ENCODE results near the gene IBSP. TPM values are rescaled to one million over a fixed set of nuclear protein-coding genes. Genes with fewer than 3 reads are reported as not detected.

Gene IBSP
- total and polyA plus RNA-seq, 9 of the 15 experiments (the other 6 are each of a cell fraction or from before 2014, with no cell fraction given), result not detected

DNA sequence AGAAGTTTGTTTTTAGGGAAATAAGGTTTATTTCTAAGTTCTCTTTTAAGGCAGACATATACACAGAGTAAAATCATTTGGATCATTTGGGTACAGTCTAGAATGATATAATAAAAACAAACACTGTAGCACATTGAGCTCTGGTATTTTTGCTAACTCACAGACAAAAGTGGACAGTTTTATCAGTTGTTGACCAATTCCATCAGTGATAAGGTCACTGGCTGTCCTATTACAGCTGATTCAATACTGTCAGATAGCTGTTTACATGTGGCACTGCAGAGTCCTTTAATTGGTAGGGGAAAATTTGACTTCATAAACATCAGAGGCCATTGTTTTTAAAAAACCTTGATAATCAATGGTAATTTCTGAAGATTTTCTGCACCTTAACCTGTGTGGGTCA lies 3.5 kb downstream of the IBSP start:
- CTCF ChIA-PET (ENCODE audit: low intra/inter-chr PET ratio), result no interaction called here
- POLR2A ChIA-PET, result no interaction called here
- no peak overlapping the region for H3K27ac ChIP-seq (ENCODE audit: extremely low read depth, low read depth, low read length)
- ATAC-seq (no peak), DNase-seq (ENCODE audit: extremely low read depth in 1 of 4, low spot score in 3 of 4) (no peak), FAIRE-seq (no peak)
- H3K9me3 ChIP-seq (replicated peaks; ENCODE audit: control insufficient read depth, insufficient read depth, low read depth, low read length), result no peaks in the 10 kb centered on the region
- H4K20me1 ChIP-seq (replicated peaks; ENCODE audit: control insufficient read depth, insufficient read depth, low read length), result no peaks in the 10 kb centered on the region
- H3K4me1 ChIP-seq (replicated peaks in 1 of 2; ENCODE audit: control insufficient read depth in 2 of 2, insufficient read depth in 2 of 2, low read length in 2 of 2), result no peaks in the 10 kb centered on the region
- H3K36me3 ChIP-seq (ENCODE audit: control insufficient read depth, insufficient read depth, low read length), result no peaks in the 10 kb centered on the region
- no peak overlapping the region for H2AFZ ChIP-seq (ENCODE audit: low read depth, low read length)
- H3K79me2 ChIP-seq (ENCODE audit: control insufficient read depth, insufficient read depth, low read length), result no peaks in the 10 kb centered on the region
- intact Hi-C loops (cut with micrococcal nuclease), result no loop called here
- H3K4me3 ChIP-seq, result no peak overlapping the region
- no peak overlapping the region for H3K4me2 ChIP-seq (ENCODE audit: insufficient read depth, low read length)
- H3K9me1 ChIP-seq (ENCODE audit: control insufficient read depth, insufficient read depth, low read length), result no peaks in the 10 kb centered on the region
- in situ Hi-C loops (cut with MboI), result no loop called here
- H3K9ac ChIP-seq (ENCODE audit: insufficient read depth in 1 of 2, low read depth in 2 of 2, low read length in 2 of 2), result no peak overlapping the region
- TF ChIP-seq, protein P1, sequence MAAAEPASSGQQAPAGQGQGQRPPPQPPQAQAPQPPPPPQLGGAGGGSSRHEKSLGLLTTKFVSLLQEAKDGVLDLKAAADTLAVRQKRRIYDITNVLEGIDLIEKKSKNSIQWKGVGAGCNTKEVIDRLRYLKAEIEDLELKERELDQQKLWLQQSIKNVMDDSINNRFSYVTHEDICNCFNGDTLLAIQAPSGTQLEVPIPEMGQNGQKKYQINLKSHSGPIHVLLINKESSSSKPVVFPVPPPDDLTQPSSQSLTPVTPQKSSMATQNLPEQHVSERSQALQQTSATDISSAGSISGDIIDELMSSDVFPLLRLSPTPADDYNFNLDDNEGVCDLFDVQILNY (CRISPR knock-in tag; IDR thresholded peaks at IDR 0.05), result no peak
- TF ChIP-seq ZNF589 (CRISPR knock-in tag; IDR thresholded peaks at IDR 0.05; ENCODE audit: low read depth) (no peak), ZNF3 (CRISPR knock-in tag; IDR thresholded peaks at IDR 0.05) (no peak), ZNF212 (CRISPR knock-in tag; IDR thresholded peaks at IDR 0.05) (no peak), SRF (CRISPR knock-in tag; IDR thresholded peaks at IDR 0.05) (no peak), SPI1 (IDR thresholded peaks at IDR 0.05; ENCODE audit: borderline replicate concordance, low read depth, low read length) (no peak), KDM1A (IDR thresholded peaks at IDR 0.05) (no peak), SREBF2 (CRISPR knock-in tag; IDR thresholded peaks at IDR 0.05) (no peak)
- TF ChIP-seq, protein P2, sequence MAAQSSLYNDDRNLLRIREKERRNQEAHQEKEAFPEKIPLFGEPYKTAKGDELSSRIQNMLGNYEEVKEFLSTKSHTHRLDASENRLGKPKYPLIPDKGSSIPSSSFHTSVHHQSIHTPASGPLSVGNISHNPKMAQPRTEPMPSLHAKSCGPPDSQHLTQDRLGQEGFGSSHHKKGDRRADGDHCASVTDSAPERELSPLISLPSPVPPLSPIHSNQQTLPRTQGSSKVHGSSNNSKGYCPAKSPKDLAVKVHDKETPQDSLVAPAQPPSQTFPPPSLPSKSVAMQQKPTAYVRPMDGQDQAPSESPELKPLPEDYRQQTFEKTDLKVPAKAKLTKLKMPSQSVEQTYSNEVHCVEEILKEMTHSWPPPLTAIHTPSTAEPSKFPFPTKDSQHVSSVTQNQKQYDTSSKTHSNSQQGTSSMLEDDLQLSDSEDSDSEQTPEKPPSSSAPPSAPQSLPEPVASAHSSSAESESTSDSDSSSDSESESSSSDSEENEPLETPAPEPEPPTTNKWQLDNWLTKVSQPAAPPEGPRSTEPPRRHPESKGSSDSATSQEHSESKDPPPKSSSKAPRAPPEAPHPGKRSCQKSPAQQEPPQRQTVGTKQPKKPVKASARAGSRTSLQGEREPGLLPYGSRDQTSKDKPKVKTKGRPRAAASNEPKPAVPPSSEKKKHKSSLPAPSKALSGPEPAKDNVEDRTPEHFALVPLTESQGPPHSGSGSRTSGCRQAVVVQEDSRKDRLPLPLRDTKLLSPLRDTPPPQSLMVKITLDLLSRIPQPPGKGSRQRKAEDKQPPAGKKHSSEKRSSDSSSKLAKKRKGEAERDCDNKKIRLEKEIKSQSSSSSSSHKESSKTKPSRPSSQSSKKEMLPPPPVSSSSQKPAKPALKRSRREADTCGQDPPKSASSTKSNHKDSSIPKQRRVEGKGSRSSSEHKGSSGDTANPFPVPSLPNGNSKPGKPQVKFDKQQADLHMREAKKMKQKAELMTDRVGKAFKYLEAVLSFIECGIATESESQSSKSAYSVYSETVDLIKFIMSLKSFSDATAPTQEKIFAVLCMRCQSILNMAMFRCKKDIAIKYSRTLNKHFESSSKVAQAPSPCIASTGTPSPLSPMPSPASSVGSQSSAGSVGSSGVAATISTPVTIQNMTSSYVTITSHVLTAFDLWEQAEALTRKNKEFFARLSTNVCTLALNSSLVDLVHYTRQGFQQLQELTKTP (IDR thresholded peaks at IDR 0.05; ENCODE audit: low read depth in 1 of 2, partially characterized antibody in 2 of 2), result no peak
- H3K27me3 ChIP-seq (ENCODE audit: control insufficient read depth in 2 of 2, insufficient read depth in 2 of 2, low read length in 2 of 2), result no peaks in the 10 kb centered on the region
- BruUV-seq (replicated peaks), result no TSS peak
